PC-3 (cell line): ENCODE results near the gene SLC19A1. TPM values are rescaled to one million over a fixed set of nuclear protein-coding genes. Genes with fewer than 3 reads are reported as not detected.

Source experiments
- ATAC-seq: fragments of 200-7000 bp; cut with Tn5 transposase; 2 replicates; pipeline ENCODE4 v1.9.1; 2020; ENCODE audit warnings: mild to moderate bottlenecking, moderate library complexity
- BruUV-seq: library from RNA; stranded (reverse); fragments of 400-500 nt; replicated peaks from 2 replicates; lab custom pipeline; 2021; lab: Mats Ljungman, UMichigan
- CTCF ChIA-PET: fragments of 300-600 bp; sonication (Branson Sonifier 250); formaldehyde crosslinking; loops from one replicate; lab custom pipeline; 2022; ENCODE audit warnings: antibody characterized with exemption; lab: Charles Lee
- POLR2A ChIA-PET: fragments of 300-600 bp; sonication (Branson Sonifier 250); formaldehyde crosslinking; loops from one replicate; lab custom pipeline; 2022; ENCODE audit warnings: antibody characterized with exemption; ENCODE audit not compliant: unreplicated experiment; lab: Charles Lee
- DNase-seq: peaks from one replicate; pipeline ENCODE4 v3.0.0-alpha.2; 2015
- H2AFZ ChIP-seq: fragments of 300-600 bp; sonication (generic); 2 replicates; pipeline ENCODE4 v1.6.0; 2016; ENCODE audit warnings: antibody characterized with exemption, low read length
- H3F3A ChIP-seq: fragments of 300-600 bp; sonication (generic); one replicate; pipeline ENCODE4 v1.6.0; 2017; ENCODE audit warnings: antibody characterized with exemption, low read length, control low read depth, mild to moderate bottlenecking; ENCODE audit not compliant: unreplicated experiment
- H3K27ac ChIP-seq: fragments of 300-600 bp; sonication (generic); 2 replicates; pipeline ENCODE4 v1.5.1; 2016; ENCODE audit warnings: mild to moderate bottlenecking, low read length
- H3K27me3 ChIP-seq: fragments of 300-600 bp; sonication (generic); 2 replicates; pipeline ENCODE4 v1.6.1; 2016; ENCODE audit warnings: low read length, mixed read lengths
- H3K36me3 ChIP-seq: fragments of 300-600 bp; sonication (generic); 2 replicates; pipeline ENCODE4 v1.6.1; 2016; ENCODE audit warnings: low read depth, mixed run types, low read length, mixed read lengths
- H3K4me1 ChIP-seq: fragments of 300-600 bp; sonication (generic); 2 replicates; pipeline ENCODE4 v1.5.1; 2016; ENCODE audit warnings: low read length; ENCODE audit not compliant: insufficient read depth
- H3K4me2 ChIP-seq: fragments of 300-600 bp; sonication (generic); 2 replicates; pipeline ENCODE4 v1.6.0; 2016; ENCODE audit warnings: low read length
- H3K4me3 ChIP-seq: fragments of 300-600 bp; sonication (generic); 2 replicates; pipeline ENCODE4 v1.5.1; 2016; ENCODE audit warnings: mild to moderate bottlenecking, low read length, mixed read lengths
- H3K79me2 ChIP-seq: fragments of 300-600 bp; sonication (generic); 2 replicates; pipeline ENCODE4 v1.6.1; 2017; ENCODE audit warnings: low read length, mixed read lengths
- H3K9ac ChIP-seq: fragments of 300-600 bp; sonication (generic); 2 replicates; pipeline ENCODE4 v1.6.0; 2016; ENCODE audit warnings: mild to moderate bottlenecking, low read length
- H3K9me2 ChIP-seq: fragments of 300-600 bp; sonication (generic); replicated peaks from 2 replicates; pipeline ENCODE4 v1.6.1; 2016; ENCODE audit warnings: mixed run types, low read length, mixed read lengths
- H3K9me3 ChIP-seq: fragments of 300-600 bp; sonication (generic); 2 replicates; pipeline ENCODE4 v1.6.1; 2016; ENCODE audit warnings: low read length, mixed read lengths
- H4K20me1 ChIP-seq: fragments of 300-600 bp; sonication (generic); 2 replicates; pipeline ENCODE4 v1.6.1; 2016; ENCODE audit warnings: low read length, mixed read lengths
- CTCF ChIP-seq: fragments of 300-600 bp; sonication (generic); conservative IDR thresholded peaks from 2 replicates; pipeline ENCODE4 v1.5.1; 2017; ENCODE audit warnings: antibody characterized with exemption, low read depth, mild to moderate bottlenecking, low read length
- EZH2 ChIP-seq: fragments of 300-600 bp; sonication (generic); IDR thresholded peaks from one replicate; pipeline ENCODE4 v1.6.1; 2017; ENCODE audit warnings: antibody characterized with exemption, mild to moderate bottlenecking, low read length; ENCODE audit not compliant: unreplicated experiment
- EZH2phosphoT487 ChIP-seq: fragments of 300-600 bp; sonication (generic); IDR thresholded peaks from 2 replicates; pipeline ENCODE4 v1.6.1; 2018; ENCODE audit warnings: mild to moderate bottlenecking, antibody characterized with exemption, low read length, borderline replicate concordance
- intact Hi-C: fragments of 100-400 bp; cut with micrococcal nuclease; formaldehyde crosslinking; loops from 2 replicates; pipeline ENCODE4 v1.9.0; 2023
- total RNA-seq: library from RNA; depleted of rRNA; stranded (reverse); fragments of >200 nt; gene quantifications from 2 replicates; pipeline ENCODE4 v1.2.3, GENCODE V29; 2014

Gene SLC19A1
- total RNA-seq, 1 experiment from 2014 or later: 54.2 TPM

- no peak overlapping the region for H3K9ac ChIP-seq
- no peak overlapping the region for H3K4me3 ChIP-seq
- no peaks in the 10 kb centered on the region for H3F3A ChIP-seq
- H4K20me1 ChIP-seq: no peaks in the 10 kb centered on the region
- intact Hi-C loops: no loop called here
- no peaks in the 10 kb centered on the region for H3K9me2 ChIP-seq
- peaks cover 8% of the 10 kb centered on the region; the same call in 1 of the 2 replicates for H3K27me3 ChIP-seq
- CTCF ChIA-PET: no interaction called here
- H2AFZ ChIP-seq: no peak overlapping the region
- no peaks in the 10 kb centered on the region for H3K4me1 ChIP-seq
- no peaks in the 10 kb centered on the region for H3K79me2 ChIP-seq
- no peaks in the 10 kb centered on the region for H3K36me3 ChIP-seq
- ATAC-seq: no peak
- H3K9me3 ChIP-seq: no peaks in the 10 kb centered on the region
- DNase-seq: no peak
- BruUV-seq: no TSS peak
- TF ChIP-seq CTCF (no peak), EZH2 (no peak), EZH2phosphoT487 (no peak)
- POLR2A ChIA-PET: no interaction called here
- no peak overlapping the region for H3K4me2 ChIP-seq
- no peak overlapping the region for H3K27ac ChIP-seq
Measured at GRCh38 chr21:45588086-45588825, 46.0 kb upstream of the SLC19A1 start.

- H3K27ac ChIP-seq: no peak overlapping the region
- H3K9me2 ChIP-seq: no peaks in the 10 kb centered on the region
- no TSS peak for BruUV-seq
- H2AFZ ChIP-seq: no peak overlapping the region
- DNase-seq: peak; percentile 31
- intact Hi-C loops: no loop called here
- H3K4me1 ChIP-seq: no peaks in the 10 kb centered on the region
- no peak overlapping the region for H3K4me3 ChIP-seq
- no peaks in the 10 kb centered on the region for H3K9me3 ChIP-seq
- no peak overlapping the region for H3K9ac ChIP-seq
- no peaks in the 10 kb centered on the region for H3K36me3 ChIP-seq
- ChIA-PET POLR2A (no interaction called here), CTCF (no interaction called here)
- no peaks in the 10 kb centered on the region for H3F3A ChIP-seq
- H3K27me3 ChIP-seq: peaks cover 13% of the 10 kb centered on the region; the same call in 1 of the 2 replicates
- no peak overlapping the region for H3K4me2 ChIP-seq
- TF ChIP-seq EZH2phosphoT487 (no peak), CTCF (no peak), EZH2 (no peak)
- H4K20me1 ChIP-seq: no peaks in the 10 kb centered on the region
- H3K79me2 ChIP-seq: no peaks in the 10 kb centered on the region
- ATAC-seq: no peak
Measured at GRCh38 chr21:45586289-45586858, 44.1 kb upstream of the SLC19A1 start.

GRCh38 chr21:45584786-45585185, 42.5 kb upstream of the SLC19A1 start:
- CTCF ChIA-PET: no interaction called here
- TF ChIP-seq EZH2phosphoT487: no peak
- peaks cover 13% of the 10 kb centered on the region; the same call in 1 of the 2 replicates for H3K27me3 ChIP-seq

More at GRCh38 chr21:45584786-45585185, 42.5 kb upstream of the SLC19A1 start:
- intact Hi-C loops: no loop called here
- no peak for ATAC-seq
- no peaks in the 10 kb centered on the region for H3F3A ChIP-seq
- no peaks in the 10 kb centered on the region for H3K9me3 ChIP-seq
- no peak overlapping the region for H3K9ac ChIP-seq
- no peaks in the 10 kb centered on the region for H3K9me2 ChIP-seq
- DNase-seq: no peak
- no peaks in the 10 kb centered on the region for H3K79me2 ChIP-seq
- no peaks in the 10 kb centered on the region for H3K36me3 ChIP-seq
- no peak overlapping the region for H3K4me2 ChIP-seq
- H3K4me3 ChIP-seq: no peak overlapping the region
- H4K20me1 ChIP-seq: no peaks in the 10 kb centered on the region
- H3K4me1 ChIP-seq: no peaks in the 10 kb centered on the region
- POLR2A ChIA-PET: no interaction called here
- H3K27ac ChIP-seq: no peak overlapping the region
- no peak overlapping the region for H2AFZ ChIP-seq
- BruUV-seq: no TSS peak
